GM20000 (cell line): Measurements from ENCODE around the gene NF2.

ENCODE experiments used
- DNase-seq: peaks from one replicate; pipeline ENCODE4 v3.0.0; 2012; ENCODE audit warnings: low spot score
- CTCF ChIP-seq: IDR thresholded peaks from 2 replicates; pipeline ENCODE4 v1.5.1; 2012; ENCODE audit warnings: mild to moderate bottlenecking, control low read depth; ENCODE audit errors: extremely low read depth, missing control alignments

The NF2 gene

GRCh38 chr22:29712119-29712518 lies 108.7 kb downstream of the NF2 start:
- TF ChIP-seq CTCF = no peak
- DNase-seq = no peak

DNA sequence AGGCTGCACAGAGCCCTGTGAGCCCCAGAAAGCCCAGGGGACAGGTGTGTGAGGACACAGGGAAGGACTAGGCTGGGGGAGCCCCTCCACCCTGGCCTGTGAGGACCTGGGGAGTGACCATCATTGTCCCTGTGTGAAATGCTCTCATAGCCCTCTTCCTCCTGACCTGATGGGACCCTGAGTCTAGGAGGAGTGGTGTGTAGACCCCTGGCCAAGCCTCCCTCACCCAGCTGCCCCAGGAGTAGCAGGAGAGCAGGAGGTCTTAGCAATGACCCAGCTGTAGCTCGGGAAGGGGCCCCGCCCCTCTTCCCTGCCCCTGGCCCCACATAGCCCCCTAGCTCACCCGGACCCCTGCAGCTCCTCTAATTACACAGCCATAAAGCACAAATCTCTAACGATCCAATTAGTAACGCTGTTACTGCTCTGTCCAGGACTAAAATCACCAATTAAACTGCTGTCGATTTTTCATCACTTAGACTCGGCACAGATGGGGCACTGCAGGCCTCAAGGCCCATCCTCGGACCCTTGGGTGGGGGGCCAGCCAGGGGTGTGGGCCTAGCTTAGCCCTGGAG lies 109.8 kb downstream of the NF2 start:
- no peak for DNase-seq
- TF ChIP-seq CTCF = no peak

DNA sequence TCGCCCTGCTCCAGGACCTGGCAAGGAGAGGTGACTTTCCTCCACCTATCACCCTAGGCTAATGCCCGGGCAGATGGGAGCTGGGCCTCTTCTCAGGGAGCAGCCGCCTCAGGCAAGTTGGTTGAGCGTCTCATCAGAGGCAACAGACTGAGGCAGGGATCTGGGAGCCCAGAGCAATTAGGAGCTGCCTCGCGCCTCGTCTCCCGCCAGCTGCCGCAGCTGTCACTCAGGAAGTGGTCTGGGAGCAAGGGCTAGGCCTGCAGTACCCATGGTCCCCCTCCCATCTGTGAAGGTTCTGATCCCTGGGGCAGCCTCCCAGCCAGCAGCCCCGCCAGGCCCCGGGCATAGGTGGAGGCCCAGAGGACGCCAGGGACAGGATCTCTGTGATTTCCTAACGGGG lies 111.8 kb downstream of the NF2 start:
- no peak for DNase-seq
- no peak for TF ChIP-seq CTCF

- no peak for TF ChIP-seq CTCF
- no peak for DNase-seq
Measured at GRCh38 chr22:29715705-29716104, 112.3 kb downstream of the NF2 start.

DNA sequence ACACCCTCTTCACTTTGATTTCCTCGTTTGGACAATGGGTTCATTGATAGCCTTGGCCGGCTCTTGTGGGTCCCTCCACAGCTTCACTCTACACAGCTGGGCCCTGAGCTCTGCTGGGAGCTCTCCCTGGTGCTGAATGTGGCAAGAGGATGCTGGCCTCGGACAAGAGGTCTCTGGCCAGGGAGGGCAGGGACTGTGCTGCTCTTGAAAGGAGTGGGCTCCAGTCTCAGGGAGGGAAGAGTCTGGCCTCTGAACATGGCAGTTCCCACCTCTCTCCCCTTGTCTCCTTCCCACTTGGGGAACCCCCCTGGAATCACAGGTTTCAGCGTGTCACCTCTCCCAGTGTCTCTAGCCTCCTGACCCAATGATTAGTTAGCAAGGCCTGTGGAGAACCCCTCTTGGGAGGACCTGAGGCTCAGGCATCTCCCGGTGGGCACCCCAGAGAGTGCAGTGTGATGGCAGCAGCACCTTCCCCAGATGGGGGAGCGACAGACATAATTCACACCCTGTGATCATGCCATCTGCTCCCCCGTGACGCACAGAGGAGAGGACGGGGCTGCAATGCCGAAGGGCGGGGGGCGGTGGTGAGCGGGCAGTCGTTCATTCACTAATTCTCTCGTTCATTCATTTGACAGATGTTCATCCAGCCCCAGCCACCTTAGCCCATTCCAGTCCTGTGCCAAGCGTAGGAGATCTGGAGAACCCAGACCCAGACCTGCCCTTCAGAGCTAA lies 113.5 kb downstream of the NF2 start:
- no peak for TF ChIP-seq CTCF
- peak; percentile 71 for DNase-seq

- TF ChIP-seq CTCF = no peak
- no peak for DNase-seq
Measured at GRCh38 chr22:29717789-29718188, 114.4 kb downstream of the NF2 start.

- TF ChIP-seq CTCF = no peak
- no peak for DNase-seq
Measured at GRCh38 chr22:29718949-29719898, 115.8 kb downstream of the NF2 start.
